ENCODE data around the gene SPATA9.

Gene SPATA9, protein sequence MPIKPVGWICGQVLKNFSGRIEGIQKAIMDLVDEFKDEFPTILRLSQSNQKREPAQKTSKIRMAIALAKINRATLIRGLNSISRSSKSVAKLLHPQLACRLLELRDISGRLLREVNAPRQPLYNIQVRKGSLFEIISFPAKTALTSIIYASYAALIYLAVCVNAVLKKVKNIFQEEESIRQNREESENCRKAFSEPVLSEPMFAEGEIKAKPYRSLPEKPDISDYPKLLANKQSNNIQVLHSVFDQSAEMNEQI

DNA sequence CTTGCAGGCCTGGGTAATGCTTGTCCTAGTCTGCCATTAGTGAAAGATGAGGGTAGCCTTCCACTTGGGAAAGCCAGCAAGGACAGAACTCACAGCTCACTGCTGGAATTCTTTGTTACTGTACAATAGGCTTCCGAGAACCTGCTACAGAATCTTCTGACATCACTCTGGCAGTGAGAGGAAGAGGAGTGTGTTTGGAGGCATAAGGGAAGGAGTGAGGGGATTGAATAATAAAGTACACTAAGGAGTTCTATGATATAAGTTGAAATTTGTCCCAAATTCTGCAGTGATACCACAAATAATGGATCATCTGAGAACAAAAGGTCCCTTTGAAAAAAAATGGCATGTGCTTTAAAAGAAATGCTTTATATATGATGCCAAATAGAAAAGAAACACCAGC is at the start of gene SPATA9:
Gene SPATA9, minus strand, starts transcription at position 101 of the 400 bp plus-strand sequence. CDS start 137 bp downstream, outside the sequence.
- H3K27ac ChIP-seq = no peak within 1 kb of the TSS
- no peak within 1 kb of the TSS for H3K4me3 ChIP-seq

GRCh38 chr5:95731571-95732554 is 49.1 kb upstream of the SPATA9 start:
- peak overlapping the region; percentile 57 to 77 (median 67) for H3K4me3 ChIP-seq
- H3K27ac ChIP-seq = peak overlapping the region; percentile 50 to 94 (median 85)

DNA sequence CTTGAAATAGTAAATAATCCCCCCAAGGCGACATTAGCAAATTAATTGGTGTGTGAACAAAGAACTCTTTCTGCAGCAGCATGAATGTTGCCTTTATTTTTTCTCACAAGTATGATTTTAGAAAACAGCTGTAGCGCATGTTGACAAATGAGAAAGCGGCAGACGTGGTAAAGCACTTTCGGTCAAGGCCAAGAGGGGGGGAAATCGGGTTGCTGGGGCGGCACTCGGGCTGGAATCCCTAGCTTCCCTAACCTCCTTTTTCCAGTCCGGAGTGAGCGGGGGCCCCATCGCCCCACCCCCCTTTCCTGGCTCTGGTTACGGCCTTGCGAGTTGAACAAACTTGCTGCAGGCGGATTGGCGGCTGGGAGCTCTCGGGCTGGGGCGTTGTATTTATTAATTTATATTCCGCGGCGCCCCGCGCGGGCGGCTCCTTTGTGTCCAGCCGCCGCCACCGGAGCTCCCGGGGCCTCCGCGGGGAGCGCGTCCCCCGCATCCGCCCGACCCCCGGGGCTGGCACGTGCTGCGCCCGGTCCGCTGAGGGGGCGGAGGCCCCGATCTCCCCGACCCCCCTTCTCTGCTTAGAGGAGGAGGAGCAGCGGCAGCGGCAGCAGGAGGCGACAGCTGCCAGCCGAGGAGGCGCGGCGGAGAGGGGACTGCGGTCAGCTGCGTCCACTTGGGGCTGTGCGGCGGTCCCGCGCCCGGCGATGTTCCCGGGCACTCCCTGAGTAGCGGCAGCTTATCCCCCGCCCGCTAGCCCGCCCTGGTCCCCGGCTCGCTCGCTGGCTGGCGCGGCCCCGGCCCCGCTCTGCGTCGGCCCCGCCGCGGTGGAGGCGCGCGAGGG is 48.2 kb upstream of the SPATA9 start, which contains the start of gene RHOBTB3:
Gene RHOBTB3, plus strand, starts transcription at position 607 of the 841 bp plus-strand sequence. CDS start 347 bp downstream, outside the sequence.
- Histone ChIP-seq H3K4me3 (peak within 1 kb of the TSS; percentile 57 to 77 (median 67)), H3K27ac (peak within 1 kb of the TSS; percentile 50 to 94 (median 85))

- H3K27ac ChIP-seq = peak overlapping the region in 19 of 21 experiments; percentile 29 to 94 (median 85)
- peak overlapping the region in 6 of 7 experiments; percentile 57 to 77 (median 68) for H3K4me3 ChIP-seq
Measured at GRCh38 chr5:95730011-95730700, 47.4 kb upstream of the SPATA9 start.

DNA sequence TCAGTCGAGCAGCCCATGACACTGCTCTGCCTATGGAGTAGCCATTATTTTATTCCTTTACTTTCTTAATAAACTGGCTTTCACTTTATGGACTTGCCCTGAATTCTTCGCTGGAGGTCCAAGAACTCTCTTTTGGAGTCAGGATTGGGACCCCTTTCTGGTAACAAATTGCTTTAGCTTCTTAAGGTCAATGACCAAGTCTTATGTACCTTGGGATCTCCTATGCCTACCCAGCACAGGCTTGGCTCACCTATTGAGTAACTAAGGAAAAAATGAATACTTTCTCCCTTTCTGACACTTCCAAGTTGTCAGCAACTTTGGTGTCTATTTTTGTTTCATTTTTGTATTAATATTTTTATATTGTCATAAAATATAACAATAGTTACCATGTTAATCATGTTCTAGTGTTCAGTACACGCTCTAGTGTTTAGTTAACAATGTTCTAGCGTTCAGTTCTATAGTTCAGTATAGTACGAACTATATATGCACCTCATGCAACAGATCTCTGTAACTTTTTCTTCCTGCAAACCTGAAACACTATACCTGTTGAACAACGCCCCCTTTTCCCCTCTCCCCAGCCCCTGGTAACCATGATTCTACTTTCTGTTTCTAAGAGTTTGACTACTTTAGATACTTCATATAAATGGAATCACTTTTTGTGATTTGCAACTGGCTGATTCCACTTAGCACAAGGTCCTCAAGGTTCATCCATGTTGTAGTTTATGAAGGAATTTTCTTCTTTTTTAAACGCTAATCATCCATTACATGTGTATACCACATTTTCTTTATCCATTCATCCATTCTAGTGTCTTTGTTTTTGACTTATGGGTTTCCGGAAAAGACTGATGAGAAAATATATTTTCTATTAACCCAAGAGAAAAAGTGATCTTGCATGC is 46.6 kb upstream of the SPATA9 start:
- no peak overlapping the region for H3K4me3 ChIP-seq
- peak overlapping the region in 7 of 21 experiments; percentile 19 to 92 (median 81) for H3K27ac ChIP-seq

- H3K27ac ChIP-seq = peak overlapping the region in 7 of 21 experiments; percentile 6 to 56 (median 19)
- no peak overlapping the region for H3K4me3 ChIP-seq
Measured at GRCh38 chr5:95728494-95729114, 45.8 kb upstream of the SPATA9 start.

GRCh38 chr5:95727764-95728191 is 45.0 kb upstream of the SPATA9 start:
- Histone ChIP-seq H3K27ac (peak overlapping the region in 3 of 21 experiments; percentile 11 to 56 (median 43)), H3K4me3 (no peak overlapping the region)

DNA sequence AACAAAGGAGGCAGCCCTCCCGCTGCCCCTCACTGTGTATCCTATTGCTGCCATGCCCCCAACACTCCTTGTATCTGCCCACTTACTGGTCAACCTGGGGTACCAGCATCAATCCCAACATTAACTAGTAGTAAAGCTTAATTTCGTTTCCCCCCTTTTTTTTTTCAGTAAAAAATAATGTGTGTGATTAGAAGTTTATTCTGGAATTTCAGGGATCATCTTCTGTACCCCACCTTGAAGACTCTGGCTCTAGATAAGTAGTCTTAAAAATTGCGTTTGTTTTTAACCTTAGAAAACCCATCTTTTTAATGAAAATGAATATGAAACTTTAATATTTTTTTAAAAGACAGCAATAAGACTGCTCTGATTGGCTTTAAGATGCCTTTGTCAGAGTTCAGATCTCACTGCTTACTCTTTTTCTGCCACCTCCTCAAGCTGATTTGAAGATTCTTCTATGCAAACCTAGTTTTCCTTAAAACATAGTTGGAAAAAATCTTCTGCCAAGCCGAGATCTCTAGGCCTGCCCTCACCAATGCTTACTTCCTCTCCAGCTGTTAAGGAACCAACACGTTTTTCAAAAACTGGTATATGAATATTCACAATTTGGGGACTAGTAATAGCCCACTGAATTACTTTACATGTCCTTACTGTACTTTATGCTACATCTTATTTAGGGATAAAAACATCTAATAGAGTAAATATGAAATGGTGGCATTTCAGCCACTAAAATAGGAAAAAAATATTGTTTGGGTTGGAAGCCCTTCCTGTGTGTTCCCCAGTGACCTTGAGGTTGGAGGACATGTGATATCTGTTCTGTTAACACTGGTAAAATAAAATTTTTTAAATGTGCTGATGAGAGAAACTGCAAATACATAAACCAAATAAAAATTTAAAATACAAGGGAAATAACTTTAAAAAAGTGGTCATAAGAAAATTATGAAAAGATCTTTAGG is 44.3 kb upstream of the SPATA9 start:
- H3K4me3 ChIP-seq = no peak overlapping the region
- H3K27ac ChIP-seq = peak overlapping the region in 7 of 21 experiments; percentile 1 to 65 (median 23)

GRCh38 chr5:95725937-95726810 is 43.4 kb upstream of the SPATA9 start:
- H3K4me3 ChIP-seq = no peak overlapping the region
- H3K27ac ChIP-seq = peak overlapping the region in 8 of 21 experiments; percentile 1 to 65 (median 32)

- Histone ChIP-seq H3K27ac (peak overlapping the region in 2 of 21 experiments; percentile 43 to 65), H3K4me3 (no peak overlapping the region)
Measured at GRCh38 chr5:95725071-95725820, 42.5 kb upstream of the SPATA9 start.

GRCh38 chr5:95723632-95724369 is 41.0 kb upstream of the SPATA9 start:
- Histone ChIP-seq H3K4me3 (no peak overlapping the region), H3K27ac (no peak overlapping the region)

- Histone ChIP-seq H3K4me3 (no peak overlapping the region), H3K27ac (no peak overlapping the region)
Measured at GRCh38 chr5:95721582-95722295, 38.9 kb upstream of the SPATA9 start.

DNA sequence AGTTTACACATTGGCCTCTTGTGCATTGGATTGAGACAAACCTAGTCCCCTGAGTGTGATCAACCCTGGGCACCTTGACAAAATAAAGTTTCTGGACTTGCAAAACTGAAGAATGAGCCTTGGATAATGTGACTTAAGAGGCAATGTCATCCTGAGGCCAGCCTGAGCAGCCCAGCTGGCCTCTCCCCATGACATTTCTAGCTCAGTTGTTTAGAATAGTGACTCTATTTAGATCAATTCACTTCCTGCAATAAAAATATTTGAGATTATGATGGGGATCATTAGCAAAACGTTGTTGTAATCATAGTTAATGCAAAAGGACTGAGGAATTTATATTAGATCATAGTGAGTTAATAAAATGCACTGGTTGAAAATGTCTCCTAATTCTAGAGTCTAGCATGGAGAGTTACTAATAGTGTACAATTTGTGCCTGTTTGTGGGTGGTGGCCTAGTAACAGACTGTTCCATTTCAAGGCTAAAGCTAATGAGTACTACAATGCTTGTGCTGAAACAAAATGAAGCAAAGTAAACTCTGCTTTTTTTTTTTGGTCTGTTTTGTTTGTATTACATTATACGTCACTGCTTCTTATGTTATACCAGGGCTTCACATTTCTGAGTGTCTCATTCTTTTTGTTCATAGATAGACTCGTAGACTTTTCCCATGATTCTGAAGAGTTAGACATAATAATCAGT is 37.4 kb upstream of the SPATA9 start:
- H3K4me3 ChIP-seq = no peak overlapping the region
- no peak overlapping the region for H3K27ac ChIP-seq

Data from skin epidermis (tissue), 12 donors.